Measurements from ENCODE around the gene WNT5B. TPM values are rescaled to one million over a fixed set of nuclear protein-coding genes. Genes with fewer than 3 reads are reported as not detected.

The WNT5B gene
- polyA plus RNA-seq (2012; rRNA removed) = 29.3 and 29.4 TPM in 2 replicates
- polyA plus RNA-seq (2012; cell fraction: cytosol; rRNA removed) = 16.5 and 26.4 TPM in 2 replicates
- 30.1 and 32.1 TPM in 2 replicates for polyA plus RNA-seq (2012; cell fraction: nucleus; rRNA removed)

- CTCF ChIA-PET = interaction anchor here (1.2 to 9.6 kb wide), 9 partner anchors 23 to 954 kb away, joined by 3 to 166 read pairs (median 9); no protein-coding TSS in a partner anchor
Observed at GRCh38 chr12:1628666-1629337, at the start of gene WNT5B. TSS of gene WNT5B (plus strand) at chr12:1629231. CDS start at chr12:1631355, 2,124 bp downstream.

GRCh38 chr12:1579651-1580435 lies 49.2 kb upstream of the WNT5B start:
- Histone ChIP-seq H3K4me3 (ENCODE audit: low read depth in 2 of 2, low read length in 1 of 2) (no peak overlapping the region), H3K9me3 (no peaks in the 10 kb centered on the region), H3F3A (replicated peaks; ENCODE audit: insufficient read depth) (peaks cover 39% of the 10 kb centered on the region), H3K9me2 (no peaks in the 10 kb centered on the region), H3K27me3 (ENCODE audit: insufficient read depth) (no peaks in the 10 kb centered on the region), H3K79me2 (ENCODE audit: insufficient read depth) (peaks cover 96% of the 10 kb centered on the region), H3K4me1 (ENCODE audit: control insufficient read depth in 1 of 2, insufficient read depth in 2 of 2, low read depth in 1 of 2, low read length in 1 of 2) (peaks cover 19 to 40% of the 10 kb centered on the region in 2 experiments; a peak in 3 of 4 replicates), H3K9ac (no peak overlapping the region), H4K20me1 (ENCODE audit: insufficient read depth) (peaks cover 3% of the 10 kb centered on the region; the same call in 1 of the 2 replicates), H2AFZ (ENCODE audit: low read depth) (no peak overlapping the region), H3K4me2 (peak overlapping the region; percentile 35; the same call in 1 of the 2 replicates), H3K27ac (ENCODE audit: low read depth in 2 of 2, low read length in 1 of 2) (peak overlapping the region in 1 of 2 experiments; percentile 31; a peak in 2 of 4 replicates), H3K36me3 (replicated peaks in 1 of 2; ENCODE audit: control insufficient read depth in 1 of 2, insufficient read depth in 2 of 2, low read length in 1 of 2) (no peaks in the 10 kb centered on the region)
- ChIA-PET POLR2A (no interaction called here), CTCF (interaction anchor here (0.7 to 12.2 kb wide), 5 partner anchors 349 to 764 kb away, joined by 3 to 268 read pairs (median 3); partner anchors contain the start of gene RAD52)
- WGBS (ENCODE audit: low lambda C conversion rate) = 84% methylated on average over 11 of the region's 11 CpGs
- TF ChIP-seq POLR2AphosphoS5 (IDR thresholded peaks at IDR 0.05; ENCODE audit: low read depth, low read length) (no peak), RCOR1 (IDR thresholded peaks at IDR 0.05; ENCODE audit: low read length) (no peak), EZH2phosphoT487 (IDR thresholded peaks at IDR 0.05; ENCODE audit: borderline replicate concordance, low read depth) (no peak), EP300 (IDR thresholded peaks at IDR 0.05; ENCODE audit: borderline replicate concordance in 1 of 2, low read depth in 1 of 2, low read length in 1 of 2) (0 out of 4 replicates have a peak, but pooled peaks of 1 of the 2 experiments have one; percentile 17), CHD2 (IDR thresholded peaks at IDR 0.05; ENCODE audit: low read length, partially characterized antibody) (no peak)
- TF ChIP-seq, protein P1, sequence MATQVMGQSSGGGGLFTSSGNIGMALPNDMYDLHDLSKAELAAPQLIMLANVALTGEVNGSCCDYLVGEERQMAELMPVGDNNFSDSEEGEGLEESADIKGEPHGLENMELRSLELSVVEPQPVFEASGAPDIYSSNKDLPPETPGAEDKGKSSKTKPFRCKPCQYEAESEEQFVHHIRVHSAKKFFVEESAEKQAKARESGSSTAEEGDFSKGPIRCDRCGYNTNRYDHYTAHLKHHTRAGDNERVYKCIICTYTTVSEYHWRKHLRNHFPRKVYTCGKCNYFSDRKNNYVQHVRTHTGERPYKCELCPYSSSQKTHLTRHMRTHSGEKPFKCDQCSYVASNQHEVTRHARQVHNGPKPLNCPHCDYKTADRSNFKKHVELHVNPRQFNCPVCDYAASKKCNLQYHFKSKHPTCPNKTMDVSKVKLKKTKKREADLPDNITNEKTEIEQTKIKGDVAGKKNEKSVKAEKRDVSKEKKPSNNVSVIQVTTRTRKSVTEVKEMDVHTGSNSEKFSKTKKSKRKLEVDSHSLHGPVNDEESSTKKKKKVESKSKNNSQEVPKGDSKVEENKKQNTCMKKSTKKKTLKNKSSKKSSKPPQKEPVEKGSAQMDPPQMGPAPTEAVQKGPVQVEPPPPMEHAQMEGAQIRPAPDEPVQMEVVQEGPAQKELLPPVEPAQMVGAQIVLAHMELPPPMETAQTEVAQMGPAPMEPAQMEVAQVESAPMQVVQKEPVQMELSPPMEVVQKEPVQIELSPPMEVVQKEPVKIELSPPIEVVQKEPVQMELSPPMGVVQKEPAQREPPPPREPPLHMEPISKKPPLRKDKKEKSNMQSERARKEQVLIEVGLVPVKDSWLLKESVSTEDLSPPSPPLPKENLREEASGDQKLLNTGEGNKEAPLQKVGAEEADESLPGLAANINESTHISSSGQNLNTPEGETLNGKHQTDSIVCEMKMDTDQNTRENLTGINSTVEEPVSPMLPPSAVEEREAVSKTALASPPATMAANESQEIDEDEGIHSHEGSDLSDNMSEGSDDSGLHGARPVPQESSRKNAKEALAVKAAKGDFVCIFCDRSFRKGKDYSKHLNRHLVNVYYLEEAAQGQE (IDR thresholded peaks at IDR 0.05; ENCODE audit: low read depth, low read length) = no peak
- TF ChIP-seq, protein P2, sequence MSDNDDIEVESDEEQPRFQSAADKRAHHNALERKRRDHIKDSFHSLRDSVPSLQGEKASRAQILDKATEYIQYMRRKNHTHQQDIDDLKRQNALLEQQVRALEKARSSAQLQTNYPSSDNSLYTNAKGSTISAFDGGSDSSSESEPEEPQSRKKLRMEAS (IDR thresholded peaks at IDR 0.05; ENCODE audit: low read depth) = no peak
- DNase-seq = no peak

More at GRCh38 chr12:1628666-1629337, at the start of gene WNT5B:
- Histone ChIP-seq H3K27ac (ENCODE audit: low read depth in 2 of 2, low read length in 1 of 2) (peak within 1 kb of the TSS in 1 of 2 experiments; percentile 70; a peak in 2 of 4 replicates), H3K36me3 (replicated peaks in 1 of 2; ENCODE audit: control insufficient read depth in 1 of 2, insufficient read depth in 2 of 2, low read length in 1 of 2) (peaks cover 0 to 3% of the 10 kb centered on the region in 2 experiments), H4K20me1 (ENCODE audit: insufficient read depth) (peaks cover 8% of the 10 kb centered on the region; the same call in 1 of the 2 replicates), H3K4me2 (0 out of 2 replicates have a peak within 1 kb of the TSS, but pooled peaks have one; percentile 17), H3K9ac (no peak within 1 kb of the TSS), H2AFZ (ENCODE audit: low read depth) (no peak within 1 kb of the TSS), H3K27me3 (ENCODE audit: insufficient read depth) (no peaks in the 10 kb centered on the region), H3K4me3 (ENCODE audit: low read depth in 2 of 2, low read length in 1 of 2) (peak within 1 kb of the TSS in 1 of 2 experiments; percentile 42; a peak in 2 of 4 replicates), H3K9me2 (no peaks in the 10 kb centered on the region), H3K4me1 (ENCODE audit: control insufficient read depth in 1 of 2, insufficient read depth in 2 of 2, low read depth in 1 of 2, low read length in 1 of 2) (peaks cover 0 to 22% of the 10 kb centered on the region in 2 experiments; a peak in 2 of 4 replicates), H3F3A (replicated peaks; ENCODE audit: insufficient read depth) (peaks cover 15% of the 10 kb centered on the region), H3K79me2 (ENCODE audit: insufficient read depth) (peaks cover 22% of the 10 kb centered on the region; the same call in 1 of the 2 replicates), H3K9me3 (no peaks in the 10 kb centered on the region)
- peak; percentile 76 for DNase-seq
- TF ChIP-seq, protein P3, sequence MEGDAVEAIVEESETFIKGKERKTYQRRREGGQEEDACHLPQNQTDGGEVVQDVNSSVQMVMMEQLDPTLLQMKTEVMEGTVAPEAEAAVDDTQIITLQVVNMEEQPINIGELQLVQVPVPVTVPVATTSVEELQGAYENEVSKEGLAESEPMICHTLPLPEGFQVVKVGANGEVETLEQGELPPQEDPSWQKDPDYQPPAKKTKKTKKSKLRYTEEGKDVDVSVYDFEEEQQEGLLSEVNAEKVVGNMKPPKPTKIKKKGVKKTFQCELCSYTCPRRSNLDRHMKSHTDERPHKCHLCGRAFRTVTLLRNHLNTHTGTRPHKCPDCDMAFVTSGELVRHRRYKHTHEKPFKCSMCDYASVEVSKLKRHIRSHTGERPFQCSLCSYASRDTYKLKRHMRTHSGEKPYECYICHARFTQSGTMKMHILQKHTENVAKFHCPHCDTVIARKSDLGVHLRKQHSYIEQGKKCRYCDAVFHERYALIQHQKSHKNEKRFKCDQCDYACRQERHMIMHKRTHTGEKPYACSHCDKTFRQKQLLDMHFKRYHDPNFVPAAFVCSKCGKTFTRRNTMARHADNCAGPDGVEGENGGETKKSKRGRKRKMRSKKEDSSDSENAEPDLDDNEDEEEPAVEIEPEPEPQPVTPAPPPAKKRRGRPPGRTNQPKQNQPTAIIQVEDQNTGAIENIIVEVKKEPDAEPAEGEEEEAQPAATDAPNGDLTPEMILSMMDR (IDR thresholded peaks at IDR 0.05) = no peak
- no peak for TF ChIP-seq RCOR1 (IDR thresholded peaks at IDR 0.05; ENCODE audit: low read length)
- peak in 1 of 2 experiments; percentile 56; a peak in 1 of 4 replicates for TF ChIP-seq EP300 (IDR thresholded peaks at IDR 0.05; ENCODE audit: borderline replicate concordance in 1 of 2, low read depth in 1 of 2, low read length in 1 of 2)
- no peak for TF ChIP-seq SMC3 (IDR thresholded peaks at IDR 0.05; ENCODE audit: low read depth, low read length)
- 81% methylated on average over 15 of the region's 17 CpGs for WGBS (ENCODE audit: low lambda C conversion rate)
- POLR2A ChIA-PET = interaction anchor here (0.6 to 2.5 kb wide), 7 partner anchors 12 to 1062 kb away, joined by 3 to 11 read pairs (median 5); partner anchors contain the start of gene ADIPOR2

Measured in SK-N-SH (cell line).